Mesodermal cell (in vitro differentiated cells): ENCODE results near the gene AGAP6. TPM values are rescaled to one million over a fixed set of nuclear protein-coding genes. Genes with fewer than 3 reads are reported as not detected.
A peak's percentile ranks its signal among the peaks of the same experiment; 100 is the strongest.
"Not testable (repeated sequence)": the region's sequence is repeated elsewhere in the genome, so short reads cannot be mapped to it uniquely, and the experiment has no call there.

Source experiments
- H3K27ac ChIP-seq: 2 replicates; pipeline ENCODE4 v1.7.0; 2013; ENCODE audit warnings: mild to moderate bottlenecking, low read depth, low read length, moderate library complexity; ENCODE audit not compliant: severe bottlenecking
- H3K36me3 ChIP-seq: 2 replicates; pipeline ENCODE4 v1.7.1; 2013; ENCODE audit warnings: mild to moderate bottlenecking, low read length, moderate library complexity; ENCODE audit not compliant: control insufficient read depth, insufficient read depth
- H3K4me1 ChIP-seq: one replicate; pipeline ENCODE4 v1.7.1; 2013; ENCODE audit warnings: mild to moderate bottlenecking, low read length; ENCODE audit not compliant: insufficient read depth, control insufficient read depth, poor library complexity, severe bottlenecking
- H3K4me3 ChIP-seq: 2 replicates; pipeline ENCODE4 v1.7.0; 2013; ENCODE audit warnings: low read length, control low read depth, mild to moderate bottlenecking; ENCODE audit not compliant: insufficient read depth, poor library complexity, severe bottlenecking; ENCODE audit errors: extremely low read depth
- H3K9me3 ChIP-seq: 2 replicates; pipeline ENCODE4 v1.7.1; 2013; ENCODE audit warnings: mild to moderate bottlenecking, low read length, moderate library complexity; ENCODE audit not compliant: control insufficient read depth
- WGBS, 2 experiments: methylation state at CpG; one replicate each; pipeline ENCODE4 v1.1.5; 2013; ENCODE audit warnings: missing lambda C conversion rate in 2 of 2; ENCODE audit not compliant: insufficient coverage in 2 of 2; 5-methylcytosine and 5-hydroxymethylcytosine counted together
- polyA plus RNA-seq, 2 experiments: library from polyadenylated mRNA; stranded (reverse); fragments of 50-300 nt; gene quantifications; one replicate each; pipeline ENCODE4 v1.2.3, GENCODE V29; 2013

AGAP6 gene
- polyA plus RNA-seq (2013, experiment 1 of 2): 14.1 TPM
- polyA plus RNA-seq (2013, experiment 2 of 2): 13.4 TPM

- not testable (repeated sequence) for H3K4me3 ChIP-seq, H3K27ac ChIP-seq
- WGBS, 2 experiments: no CpG with 5 or more reads among the region's 18 CpGs
Observed at GRCh38 chr10:49988376-49988775, at the start of gene AGAP6. Gene AGAP6, plus strand, starts transcription at chr10:49988406. Its CDS starts 310 bp downstream, at chr10:49988716.

GRCh38 chr10:49941447-49942338 is 46.5 kb upstream of the AGAP6 start, which contains the start of the genes PARG and TIMM23B:
Gene PARG, minus strand, starts transcription at chr10:49942027. Its CDS starts 302 bp downstream, at chr10:49941725.
Gene TIMM23B, plus strand, starts transcription at chr10:49942053. Its CDS starts 142 bp downstream, at chr10:49942195.
- Histone ChIP-seq H3K27ac (peak within 1 kb of the TSS; percentile 77), H3K4me3 (peak within 1 kb of the TSS; percentile 70)
- H3K4me1 ChIP-seq, H3K36me3 ChIP-seq, H3K9me3 ChIP-seq: not testable (repeated sequence)
- WGBS, 2 experiments: 0 to 1% methylated on average over 40 to 51 of the region's 81 CpGs

More at GRCh38 chr10:49988376-49988775, at the start of gene AGAP6:
- H3K4me1 ChIP-seq, H3K36me3 ChIP-seq, H3K9me3 ChIP-seq: not testable (repeated sequence)

- peak overlapping the region; percentile 77 for H3K27ac ChIP-seq
Observed at GRCh38 chr10:49942339-49942705, 45.9 kb upstream of the AGAP6 start.

GRCh38 chr10:49943607-49944006 is 44.6 kb upstream of the AGAP6 start:
- not testable (repeated sequence) for H3K4me3 ChIP-seq, H3K9me3 ChIP-seq, H3K4me1 ChIP-seq, H3K27ac ChIP-seq
- 93 to 100% methylated on average over 1 of the region's 2 CpGs for WGBS, 2 experiments
- peaks cover 15% of the 10 kb centered on the region for H3K36me3 ChIP-seq

More at GRCh38 chr10:49942339-49942705, 45.9 kb upstream of the AGAP6 start:
- H3K4me1 ChIP-seq, H3K9me3 ChIP-seq, H3K36me3 ChIP-seq: not testable (repeated sequence)
- 0% methylated on average over 4 to 5 of the region's 12 CpGs for WGBS, 2 experiments
- H3K4me3 ChIP-seq: peak overlapping the region; percentile 70

GRCh38 chr10:49948142-49948541 is 40.1 kb upstream of the AGAP6 start:
- H3K27ac ChIP-seq, H3K9me3 ChIP-seq, H3K4me1 ChIP-seq, H3K4me3 ChIP-seq: not testable (repeated sequence)
- no CpG with 5 or more reads among the region's 2 CpGs for WGBS, 2 experiments
- H3K36me3 ChIP-seq: peaks cover 18% of the 10 kb centered on the region

- not testable (repeated sequence) for H3K4me3 ChIP-seq, H3K27ac ChIP-seq, H3K9me3 ChIP-seq, H3K4me1 ChIP-seq
- WGBS, 2 experiments: 100% methylated on average over 1 to 2 of the region's 2 CpGs
- H3K36me3 ChIP-seq: peaks cover 18% of the 10 kb centered on the region
Observed at GRCh38 chr10:49948737-49949136, 39.5 kb upstream of the AGAP6 start.

- not testable (repeated sequence) for H3K9me3 ChIP-seq, H3K4me3 ChIP-seq, H3K27ac ChIP-seq, H3K4me1 ChIP-seq
- peaks cover 24% of the 10 kb centered on the region for H3K36me3 ChIP-seq
- WGBS, 2 experiments: 100% methylated on average over 1 of the region's 3 CpGs; no CpG with 5 or more reads in 1 of the 2 experiments
Observed at GRCh38 chr10:49952006-49952405, 36.2 kb upstream of the AGAP6 start.

- H3K4me3 ChIP-seq, H3K9me3 ChIP-seq, H3K27ac ChIP-seq, H3K4me1 ChIP-seq: not testable (repeated sequence)
- no CpG with 5 or more reads among the region's 3 CpGs for WGBS, 2 experiments
- H3K36me3 ChIP-seq: peaks cover 28% of the 10 kb centered on the region
Observed at GRCh38 chr10:49953122-49953521, 35.1 kb upstream of the AGAP6 start.

GRCh38 chr10:49970331-49970857 is 17.8 kb upstream of the AGAP6 start:
- not testable (repeated sequence) for H3K27ac ChIP-seq, H3K4me3 ChIP-seq, H3K36me3 ChIP-seq, H3K4me1 ChIP-seq, H3K9me3 ChIP-seq
- WGBS, 2 experiments: 96% methylated on average over 20 of the region's 37 CpGs; no CpG with 5 or more reads in 1 of the 2 experiments

GRCh38 chr10:49971466-49971865 is 16.7 kb upstream of the AGAP6 start:
- not testable (repeated sequence) for H3K36me3 ChIP-seq

GRCh38 chr10:49972094-49972493 is 16.1 kb upstream of the AGAP6 start:
- WGBS, 2 experiments: no CpG with 5 or more reads among the region's 3 CpGs

More at GRCh38 chr10:49971466-49971865, 16.7 kb upstream of the AGAP6 start:
- not testable (repeated sequence) for H3K4me3 ChIP-seq, H3K9me3 ChIP-seq, H3K4me1 ChIP-seq, H3K27ac ChIP-seq
- WGBS, 2 experiments: no CpG with 5 or more reads among the region's 2 CpGs

More at GRCh38 chr10:49972094-49972493, 16.1 kb upstream of the AGAP6 start:
- H3K27ac ChIP-seq, H3K4me3 ChIP-seq, H3K36me3 ChIP-seq, H3K4me1 ChIP-seq, H3K9me3 ChIP-seq: not testable (repeated sequence)
